Amniotic stem cell (primary cell): ENCODE measurements around the gene HNRNPC.
"Not testable (repeated sequence)": the region's sequence is repeated elsewhere in the genome, so short reads cannot be mapped to it uniquely, and the experiment has no call there.

Source experiments
- DNase-seq: peaks from one replicate; lab custom pipeline; 2025; lab: John Stamatoyannopoulos, UW

Gene HNRNPC

GRCh38 chr14:21191809-21192446 is 77.3 kb downstream of the HNRNPC start:
- no peak for DNase-seq

GRCh38 chr14:21191261-21191808 is 77.9 kb downstream of the HNRNPC start:
- no peak for DNase-seq

GRCh38 chr14:21185491-21185890 is 83.8 kb downstream of the HNRNPC start:
- no peak for DNase-seq

GRCh38 chr14:21184254-21184653 is 85.0 kb downstream of the HNRNPC start:
- no peak for DNase-seq

GRCh38 chr14:21182166-21182565 is 87.1 kb downstream of the HNRNPC start:
- DNase-seq = no peak

GRCh38 chr14:21171128-21171527 is 98.1 kb downstream of the HNRNPC start:
- no peak for DNase-seq

- no peak for DNase-seq
Observed at GRCh38 chr14:21169573-21169972, 99.7 kb downstream of the HNRNPC start.

- DNase-seq = no peak
Observed at GRCh38 chr14:21168055-21168454, 101.2 kb downstream of the HNRNPC start.

DNA sequence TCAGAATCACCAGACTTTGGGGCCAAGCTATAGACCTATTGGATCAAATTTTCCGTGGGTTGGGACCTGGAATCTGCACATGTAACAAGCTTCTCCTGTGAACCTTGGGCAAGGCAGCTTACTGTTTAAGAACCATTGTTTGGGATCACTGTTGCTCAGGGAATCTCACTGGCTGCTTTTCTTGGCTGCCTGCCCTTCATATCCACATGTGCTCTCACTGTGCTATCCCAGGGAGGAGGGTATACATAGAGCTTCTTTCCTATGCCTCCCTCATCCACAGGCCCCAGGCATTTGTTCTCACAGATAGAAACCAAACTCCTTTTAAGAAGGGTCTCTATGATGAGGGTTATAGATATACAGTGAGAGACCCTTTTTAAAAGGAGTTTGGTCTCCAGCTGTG is 103.6 kb downstream of the HNRNPC start:
- DNase-seq = not testable (repeated sequence)

DNA sequence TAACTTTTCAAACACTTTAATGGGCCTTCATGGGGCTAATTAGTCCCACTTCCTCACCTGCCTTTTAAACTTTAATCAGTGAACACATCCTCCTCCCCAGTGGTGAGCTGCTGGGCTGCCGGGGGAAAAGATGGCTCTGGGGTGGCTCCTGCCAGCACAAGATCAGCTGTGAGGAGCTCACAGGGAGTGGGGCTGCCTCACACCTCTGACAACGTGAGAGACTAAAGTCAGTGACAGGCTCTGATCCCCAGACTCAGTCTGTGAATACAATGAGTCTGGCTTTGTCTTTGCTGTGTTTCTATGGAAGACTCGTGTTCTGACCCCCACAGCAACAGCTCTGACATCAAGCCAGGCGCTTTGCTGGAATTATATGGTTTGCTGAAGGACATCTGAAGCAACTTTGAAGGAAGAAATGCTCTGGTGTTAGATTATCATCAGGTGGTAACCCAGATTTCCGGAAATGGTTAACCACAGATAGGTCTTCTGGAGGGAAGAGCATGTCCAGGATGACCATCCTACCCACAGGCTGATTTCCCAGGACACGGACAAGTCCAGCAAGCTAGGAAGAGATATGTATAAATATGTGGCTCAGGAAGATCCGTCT is 104.1 kb downstream of the HNRNPC start:
- DNase-seq = not testable (repeated sequence)

DNA sequence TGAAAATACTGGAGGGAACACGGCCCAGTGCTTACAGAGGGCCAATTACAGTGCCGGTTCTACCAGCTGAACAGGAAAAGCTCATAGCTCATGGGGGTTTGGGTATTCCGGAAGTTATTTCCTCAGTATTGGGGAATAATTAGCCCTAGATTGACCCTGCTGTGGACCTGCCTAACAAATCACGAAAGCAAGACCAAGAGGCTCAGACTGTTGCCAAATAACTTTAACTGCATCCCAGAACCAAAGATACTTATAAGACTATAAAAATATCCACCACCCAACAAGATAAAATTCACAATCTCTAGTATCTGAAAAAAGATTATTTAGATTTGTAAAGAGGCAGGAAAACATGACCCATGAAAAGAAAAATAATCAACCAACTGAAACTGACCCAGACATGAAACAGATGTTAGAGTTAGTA is 105.4 kb downstream of the HNRNPC start:
- no peak for DNase-seq

GRCh38 chr14:21162081-21162480 is 107.2 kb downstream of the HNRNPC start:
- no peak for DNase-seq

GRCh38 chr14:21160061-21160610 is 109.1 kb downstream of the HNRNPC start:
- no peak for DNase-seq
